HG03460 (cell line): ENCODE measurements around the gene C3orf22.

Experiments used
- ATAC-seq: cut with Tn5 transposase; IDR thresholded peaks from one replicate; pipeline ENCODE4 v1.9.1; 2021; ENCODE audit not compliant: unreplicated experiment

Gene C3orf22

GRCh38 chr3:126516152-126516935 lies 42.4 kb downstream of the C3orf22 start:
- no peak for ATAC-seq

DNA sequence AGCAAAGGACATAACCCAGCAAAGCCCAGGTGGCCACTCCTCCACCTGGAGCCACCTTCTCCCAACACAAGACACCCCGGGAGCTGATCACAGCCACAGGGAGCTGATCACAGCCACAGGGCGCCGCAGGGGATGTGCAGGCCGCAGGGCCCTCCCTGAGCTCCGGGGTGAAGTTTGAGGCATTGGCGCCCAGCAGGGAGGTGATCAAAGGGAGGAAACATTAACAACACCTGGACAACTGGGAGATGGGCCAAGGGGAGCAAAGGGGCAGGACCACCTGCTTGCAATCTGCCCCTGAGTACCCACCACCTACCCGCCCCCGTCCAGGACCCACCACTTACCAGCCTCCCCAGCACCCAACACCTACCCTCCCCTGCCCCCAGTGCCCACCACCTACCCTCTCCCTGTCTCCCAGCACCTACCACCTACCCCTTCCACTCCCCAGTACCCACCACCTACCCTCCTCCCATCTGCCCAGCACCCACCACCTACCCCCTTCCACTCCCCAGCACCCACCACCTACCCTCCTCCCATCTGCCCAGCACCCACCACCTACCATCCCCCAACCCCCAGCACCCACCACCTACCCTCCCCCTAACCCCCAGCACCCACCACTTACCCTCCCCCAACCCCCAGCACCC lies 43.5 kb downstream of the C3orf22 start:
- ATAC-seq: no peak

GRCh38 chr3:126514161-126514560 lies 44.6 kb downstream of the C3orf22 start:
- ATAC-seq: no peak

DNA sequence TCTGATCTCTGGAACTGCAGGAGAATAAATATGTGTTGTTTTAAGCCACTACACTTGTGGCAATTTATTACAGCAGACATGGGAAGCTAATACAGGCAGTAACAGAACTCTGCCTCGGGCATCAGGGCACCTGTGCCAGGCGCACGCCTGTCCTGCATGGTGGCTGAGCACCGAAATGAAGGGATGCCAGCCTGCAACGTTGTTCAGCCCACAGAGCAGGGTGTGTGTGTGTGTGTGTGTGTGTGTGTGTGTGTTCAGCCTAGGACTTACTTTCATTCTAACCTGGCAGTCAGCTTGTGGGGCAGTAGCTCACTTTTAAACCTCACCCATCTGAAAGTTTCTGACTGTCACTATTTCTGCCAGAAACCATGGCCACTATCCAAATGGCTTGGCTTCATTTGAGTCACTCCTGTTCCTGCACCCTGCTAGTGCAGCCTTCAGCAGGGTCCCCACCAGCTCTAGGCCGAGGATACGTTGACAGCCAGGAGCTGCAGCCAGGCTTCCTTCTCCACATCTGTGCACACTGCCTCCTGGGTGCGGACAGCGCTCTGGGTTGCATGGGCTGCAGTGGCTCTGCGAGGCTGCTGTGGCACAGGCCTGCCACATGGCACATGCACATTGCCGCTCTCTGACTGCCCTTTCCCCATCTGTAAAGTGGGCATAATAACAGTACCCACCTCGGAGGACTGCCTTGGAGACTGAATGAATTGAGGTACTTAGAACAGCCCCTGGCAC lies 45.6 kb downstream of the C3orf22 start:
- ATAC-seq: no peak

DNA sequence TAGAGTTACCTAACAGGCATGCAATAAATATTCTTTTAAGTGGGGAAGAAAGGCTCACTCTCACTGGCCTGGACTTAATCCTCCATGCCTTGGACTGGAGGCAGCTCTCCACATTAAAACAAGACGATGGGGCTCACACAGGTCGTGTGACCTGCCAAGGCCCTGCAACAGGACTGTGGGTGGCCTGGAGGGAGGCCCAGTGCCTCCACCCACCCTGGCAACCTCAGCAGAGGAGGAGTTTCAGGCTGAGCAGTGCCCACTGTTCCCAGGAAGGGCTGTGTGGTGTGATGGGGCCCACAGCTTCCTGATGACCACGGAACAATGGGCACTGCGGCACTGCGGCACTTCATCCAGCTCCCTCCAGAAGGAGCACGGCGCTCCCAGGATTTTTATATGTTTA lies 46.7 kb downstream of the C3orf22 start:
- ATAC-seq: no peak

- ATAC-seq: no peak
Measured at GRCh38 chr3:126511291-126511690, 47.4 kb downstream of the C3orf22 start.

DNA sequence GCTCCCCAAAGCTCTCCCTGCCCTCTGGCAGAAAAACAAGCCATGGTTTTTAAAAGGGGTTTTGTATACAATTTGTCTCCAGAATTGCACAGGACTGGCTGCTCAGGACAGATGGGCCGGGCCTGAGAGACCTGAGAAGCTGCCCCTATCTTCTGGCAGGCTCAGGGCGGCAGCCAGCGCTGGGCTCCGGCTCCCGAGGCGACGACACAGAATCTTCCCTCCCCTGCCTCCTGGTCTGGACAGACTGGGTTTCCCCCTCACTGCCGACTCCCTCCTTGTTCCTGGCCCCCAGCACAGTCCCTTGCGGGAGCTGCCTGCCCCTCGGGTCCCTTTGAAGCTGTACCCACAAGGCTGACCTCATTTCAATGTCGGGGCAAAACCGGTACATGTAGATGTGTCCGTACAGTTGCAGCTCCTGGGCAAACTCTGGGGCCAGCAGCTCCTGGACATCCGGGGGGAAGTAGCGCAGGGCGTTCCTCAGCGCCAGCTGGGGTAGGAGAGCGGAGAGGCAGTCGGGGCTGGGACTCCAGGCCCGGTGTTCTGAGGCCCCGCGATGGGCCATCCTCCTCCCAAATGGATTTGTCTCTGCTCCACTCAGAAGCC lies 48.3 kb downstream of the C3orf22 start:
- ATAC-seq: no peak

- ATAC-seq: no peak
Measured at GRCh38 chr3:126509597-126510307, 49.0 kb downstream of the C3orf22 start.

GRCh38 chr3:126508564-126508964 lies 50.2 kb downstream of the C3orf22 start:
- ATAC-seq: no peak

DNA sequence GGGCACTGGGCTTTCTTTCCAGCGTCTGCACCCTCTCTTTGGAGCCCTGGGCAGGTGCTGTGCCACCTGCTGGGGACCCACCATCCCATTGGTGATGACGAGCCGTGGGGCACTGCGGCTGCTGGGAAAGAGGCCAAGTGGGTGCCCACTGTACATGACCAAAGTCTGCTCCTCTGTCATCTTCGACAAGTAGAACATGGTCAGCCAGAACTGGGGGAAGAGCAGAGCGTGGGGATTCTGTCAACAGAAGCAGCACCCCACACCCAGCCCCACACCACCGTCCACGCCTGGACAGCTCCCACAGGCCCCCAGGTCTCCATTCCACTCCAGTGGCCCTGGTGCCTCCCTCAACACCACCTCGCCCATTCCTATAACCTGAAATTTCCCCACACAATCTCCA lies 50.8 kb downstream of the C3orf22 start:
- ATAC-seq: no peak

DNA sequence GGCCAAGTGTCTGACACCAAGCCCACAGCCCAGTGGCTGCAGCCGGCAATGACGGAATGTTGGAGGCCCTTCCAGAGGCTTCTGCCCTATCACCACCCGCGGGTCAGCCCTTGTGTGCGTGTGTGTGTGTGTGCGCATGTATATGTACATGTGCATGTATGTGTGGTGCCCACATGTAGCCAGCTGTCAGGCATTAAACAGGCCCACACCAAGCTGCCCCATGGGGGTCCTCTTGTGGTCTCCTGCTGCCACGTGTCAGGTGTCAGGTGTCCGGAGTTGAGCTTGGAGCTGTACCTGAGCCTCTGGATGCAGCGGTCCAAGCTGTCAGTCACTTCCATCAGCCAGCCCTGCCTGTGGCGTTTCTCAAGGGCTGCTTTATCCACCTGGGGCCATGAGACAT lies 55.0 kb downstream of the C3orf22 start:
- ATAC-seq: no peak

- ATAC-seq: no peak
Measured at GRCh38 chr3:126502656-126503055, 56.1 kb downstream of the C3orf22 start.

DNA sequence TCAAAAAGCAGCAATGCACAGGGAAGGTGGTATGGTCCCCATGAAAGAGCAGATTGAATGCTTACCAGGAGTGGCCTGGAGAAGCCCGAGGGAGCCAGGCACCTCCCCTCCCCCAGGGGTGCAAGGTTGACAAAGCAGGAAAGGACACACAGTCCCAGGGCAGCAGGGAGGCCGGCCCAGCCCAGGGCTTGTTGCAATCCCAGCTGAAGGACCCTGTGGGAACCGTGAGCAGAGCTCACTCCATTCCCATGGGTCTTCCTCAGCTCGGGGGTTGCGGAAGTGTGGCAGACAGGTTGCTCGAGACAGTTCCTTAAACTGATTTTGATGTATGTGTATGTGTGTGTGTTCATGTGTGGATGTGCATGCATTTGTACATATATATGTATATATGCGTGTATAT lies 57.0 kb downstream of the C3orf22 start:
- ATAC-seq: no peak

DNA sequence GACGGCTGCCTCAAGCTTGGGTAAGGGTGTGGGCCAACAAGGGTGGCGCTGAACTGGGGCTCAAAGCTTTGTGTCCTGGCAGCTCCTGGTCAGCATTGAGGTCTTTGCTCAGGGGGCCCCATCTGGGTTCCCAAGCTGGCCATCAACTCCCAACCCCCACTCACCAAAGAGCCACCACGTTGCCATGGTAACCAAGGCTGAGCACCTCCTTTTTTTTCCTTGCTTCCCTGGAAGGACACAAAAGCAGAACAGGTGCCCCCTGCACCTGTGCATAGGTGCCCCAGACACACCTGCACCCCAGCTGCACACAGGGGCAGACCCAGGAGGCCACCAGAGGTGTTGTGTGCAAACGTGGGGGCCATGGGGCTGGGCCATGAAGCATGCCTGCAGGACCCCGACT lies 57.7 kb downstream of the C3orf22 start:
- no peak for ATAC-seq

DNA sequence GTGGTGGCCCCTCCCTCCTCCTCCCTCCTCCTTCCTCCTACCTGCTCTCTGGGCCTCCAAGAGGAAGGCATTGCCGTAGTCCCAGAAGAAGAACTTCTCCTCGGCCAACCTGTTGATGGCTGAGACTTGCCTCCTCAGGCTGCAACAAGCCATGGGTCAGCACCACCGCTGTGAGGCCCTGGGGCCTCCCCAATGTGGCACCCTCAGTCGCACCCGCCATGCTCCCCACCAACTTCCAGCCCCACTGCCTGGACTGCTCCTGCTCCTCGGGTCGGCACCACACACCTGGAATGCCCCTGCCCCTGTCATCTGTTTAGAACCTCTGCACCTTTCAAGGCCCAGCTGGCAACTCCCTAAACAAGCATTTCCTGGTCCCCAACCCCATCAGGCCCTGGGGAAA lies 58.7 kb downstream of the C3orf22 start:
- no peak for ATAC-seq
